ENCODE measurements around the gene INVS.

Gene INVS

DNA sequence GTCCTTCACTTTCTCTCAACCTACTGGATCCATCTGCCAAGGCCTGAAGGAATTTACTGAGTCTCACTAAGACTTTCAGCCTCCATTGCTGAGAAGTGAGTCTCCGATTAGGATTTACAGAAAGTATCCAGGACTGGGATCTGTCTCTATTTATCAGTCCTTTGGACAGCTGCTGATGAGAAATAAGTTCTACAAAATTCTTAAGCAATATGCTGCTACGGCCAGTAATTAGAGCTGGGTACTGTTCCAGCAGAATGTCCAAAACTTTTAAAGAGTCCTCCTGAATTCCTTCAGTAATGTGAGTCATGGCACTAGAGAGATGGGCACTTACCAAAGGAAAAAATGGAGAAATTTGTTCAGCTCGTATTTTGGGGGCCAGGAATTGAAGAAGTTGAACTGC lies 247.8 kb downstream of the INVS start:
- DNase-seq = no peak

DNA sequence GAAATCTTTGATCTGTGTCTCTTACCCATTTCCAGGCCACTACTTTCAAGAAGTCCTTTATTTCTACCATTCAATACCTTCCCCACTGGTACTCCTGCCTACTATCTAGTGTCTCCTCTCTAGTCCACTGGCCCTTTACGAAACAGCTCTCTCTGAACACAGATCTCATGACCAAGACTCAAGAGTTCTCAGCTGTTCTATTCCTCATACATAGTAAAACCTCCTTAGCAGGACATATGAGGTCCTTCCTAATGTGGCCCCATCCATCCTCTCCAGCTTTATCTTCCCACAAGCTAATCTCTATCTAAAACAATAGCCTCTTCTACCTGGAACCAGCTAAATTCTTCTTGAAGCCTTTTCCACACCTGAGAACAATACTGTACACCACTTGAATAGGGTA lies 251.1 kb downstream of the INVS start:
- DNase-seq = no peak

Data from activated CD4-positive, CD25-positive, alpha-beta regulatory T cell (primary cell).